K562 (cell line): ENCODE data around the gene TXN2. TPM values are rescaled to one million over a fixed set of nuclear protein-coding genes. Genes with fewer than 3 reads are reported as not detected.

ENCODE experiments used
- ATAC-seq: fragments of 200-7000 bp; cut with Tn5 transposase; 3 replicates; pipeline ENCODE4 v1.9.1; 2020; ENCODE audit warnings: moderate library complexity
- BruUV-seq: library from RNA; stranded (reverse); fragments of 400-500 nt; replicated peaks from 2 replicates; lab custom pipeline; 2021; lab: Mats Ljungman, UMichigan
- CTCF ChIA-PET: fragments of 300-600 bp; formaldehyde crosslinking; extraction: SDS; loops from one replicate; lab custom pipeline; 2021; ENCODE audit warnings: low intra/inter-chr PET ratio; lab: Yijun Ruan, JAX
- POLR2A ChIA-PET: fragments of 300-600, 350-650 bp; sonication (Branson Sonifier 250); formaldehyde crosslinking; extraction: SDS; loops from one replicate; lab custom pipeline; 2021; ENCODE audit warnings: antibody characterized with exemption, inconsistent platforms; lab: Yijun Ruan, JAX
- DNase-seq, 4 experiments: peaks; one replicate each; pipeline versions ENCODE4 v3.0.0 to v3.0.0-alpha.2; 2011 to 2018; ENCODE audit warnings: low spot score in 3 of 4, mixed read lengths in 3 of 4; ENCODE audit errors: extremely low read depth in 1 of 4
- FAIRE-seq: peaks from 2 replicates; lab custom pipeline; 2011; peaks lifted over from hg19 to GRCh38; lab: Jason Lieb, UNC
- H2AFZ ChIP-seq: 2 replicates; pipeline ENCODE4 v1.6.0; 2011; ENCODE audit warnings: low read depth, low read length, control low read depth, inconsistent platforms
- H3K27ac ChIP-seq: fragments of 200-600 bp; 3 replicates; pipeline ENCODE4 v1.8.0; 2011; ENCODE audit warnings: low read depth, mild to moderate bottlenecking, control low read depth, inconsistent platforms, low read length, moderate library complexity, mixed read lengths; ENCODE audit errors: extremely low read depth
- H3K27me3 ChIP-seq, 2 experiments: fragments of 300-600 bp in 1 of 2; 2 replicates in 1 of 2; 3 replicates in 1 of 2; pipeline versions ENCODE4 v1.6.0 to v1.8.0; 2011; ENCODE audit warnings: inconsistent platforms in 2 of 2, low read length in 2 of 2, mild to moderate bottlenecking in 1 of 2, mixed read lengths in 1 of 2, moderate library complexity in 1 of 2; ENCODE audit not compliant: control insufficient read depth in 2 of 2, insufficient read depth in 2 of 2
- H3K36me3 ChIP-seq: fragments of 300-600 bp; 3 replicates; pipeline ENCODE4 v1.8.0; 2011; ENCODE audit warnings: mild to moderate bottlenecking, low read length, inconsistent platforms; ENCODE audit not compliant: control insufficient read depth, insufficient read depth
- H3K4me1 ChIP-seq, 2 experiments: fragments of 200-600 bp in 1 of 2; replicated peaks in 1 of 2; 2 replicates in 1 of 2; 3 replicates in 1 of 2; pipeline versions ENCODE4 v1.5.1 to v1.8.0; 2011; ENCODE audit warnings: inconsistent platforms in 2 of 2, low read length in 2 of 2, mild to moderate bottlenecking in 1 of 2, mixed read lengths in 1 of 2, moderate library complexity in 1 of 2; ENCODE audit not compliant: control insufficient read depth in 2 of 2, insufficient read depth in 2 of 2
- H3K4me2 ChIP-seq: 2 replicates; pipeline ENCODE4 v1.6.1; 2011; ENCODE audit warnings: low read length, control low read depth, inconsistent platforms, mixed read lengths; ENCODE audit not compliant: insufficient read depth
- H3K4me3 ChIP-seq: fragments of 200-600 bp; sonication (generic), shearing (Covaris generic); 2 replicates; pipeline ENCODE4 v1.5.1; 2016; ENCODE audit warnings: control low read depth, inconsistent platforms
- H3K79me2 ChIP-seq: fragments of 200-600 bp; 3 replicates; pipeline ENCODE4 v1.8.0; 2011; ENCODE audit warnings: low read length, inconsistent platforms; ENCODE audit not compliant: control insufficient read depth, insufficient read depth
- H3K9ac ChIP-seq, 2 experiments: 2 replicates each; pipeline versions ENCODE4 v1.6.0 to v1.6.1; 2011; ENCODE audit warnings: low read depth in 2 of 2, low read length in 2 of 2, control low read depth in 1 of 2, inconsistent platforms in 1 of 2, mild to moderate bottlenecking in 1 of 2, mixed read lengths in 1 of 2; ENCODE audit not compliant: insufficient read depth in 1 of 2
- H3K9me1 ChIP-seq: one replicate; pipeline ENCODE4 v1.6.0; 2011; ENCODE audit warnings: inconsistent platforms, mild to moderate bottlenecking, low read length, moderate library complexity; ENCODE audit not compliant: control insufficient read depth, insufficient read depth
- H3K9me3 ChIP-seq: replicated peaks from 2 replicates; pipeline ENCODE4 v1.5.1; 2011; ENCODE audit warnings: low read depth, low read length, inconsistent platforms; ENCODE audit not compliant: control insufficient read depth, insufficient read depth
- H4K20me1 ChIP-seq: replicated peaks from 2 replicates; pipeline ENCODE4 v1.6.1; 2011; ENCODE audit warnings: low read length, inconsistent platforms, mixed read lengths; ENCODE audit not compliant: control insufficient read depth, insufficient read depth
- MCM3 ChIP-seq: fragments of 450-650 bp; IDR thresholded peaks from 2 replicates; pipeline ENCODE4 v1.6.1; 2016
- POLR2G ChIP-seq: fragments of 200-400 bp; formaldehyde crosslinking; IDR thresholded peaks from 2 replicates; pipeline ENCODE4 v1.6.1; 2017; ENCODE audit warnings: low read depth, mild to moderate bottlenecking, antibody characterized with exemption, low read length, moderate library complexity
- PPARD ChIP-seq: fragments of 250-450 bp; sonication (Bioruptor Pico); IDR thresholded peaks from 2 replicates; pipeline ENCODE4 v1.8.0; 2022; ENCODE audit warnings: inconsistent platforms, mild to moderate bottlenecking, moderate library complexity
- RBM17 ChIP-seq: fragments of 200-400 bp; formaldehyde crosslinking; IDR thresholded peaks from 2 replicates; pipeline ENCODE4 v1.6.1; 2017; ENCODE audit warnings: low read depth, mild to moderate bottlenecking, low read length, borderline replicate concordance
- SOX6 ChIP-seq: fragments of 450-650 bp; IDR thresholded peaks from 2 replicates; pipeline ENCODE4 v1.6.1; 2014; ENCODE audit warnings: mild to moderate bottlenecking
- TARDBP ChIP-seq: fragments of 450-650 bp; IDR thresholded peaks from 2 replicates; pipeline ENCODE4 v1.6.1; 2016
- TEAD4 ChIP-seq, 2 experiments: sonication (generic) in 1 of 2; formaldehyde crosslinking in 1 of 2; IDR thresholded peaks; 2 replicates each; pipeline versions ENCODE4 v1.6.1 to v1.8.0; 2012 to 2022; ENCODE audit warnings: borderline replicate concordance in 1 of 2, inconsistent platforms in 1 of 2, low read length in 1 of 2, mild to moderate bottlenecking in 1 of 2, missing genetic modification reagents in 1 of 2
- U2AF1 ChIP-seq: fragments of 200-400 bp; formaldehyde crosslinking; optimal IDR thresholded peaks from 2 replicates; pipeline ENCODE3; 2017; ENCODE audit warnings: mild to moderate bottlenecking, low read depth, low read length, moderate library complexity
- ZC3H11A ChIP-seq: IDR thresholded peaks from 2 replicates; pipeline ENCODE4 v1.6.1; 2012; ENCODE audit warnings: low read depth, low read length, improper control_type of control experiment
- ZNF384 ChIP-seq: IDR thresholded peaks from 2 replicates; pipeline ENCODE4 v1.6.1; 2012; ENCODE audit warnings: low read depth, low read length, improper control_type of control experiment
- WGBS: fragments of 100-300 bp; shearing (Covaris generic); methylation state at CpG from one replicate; pipeline ENCODE4 v1.1.6; 2016; ENCODE audit warnings: low coverage, mixed read lengths; ENCODE audit not compliant: insufficient coverage; ENCODE audit errors: missing lambda C conversion rate; 5-methylcytosine and 5-hydroxymethylcytosine counted together
- in situ Hi-C: fragments of 300-500 bp; cut with MboI; formaldehyde crosslinking; loops from 4 replicates; pipeline ENCODE4 v1.15.0; 2018; ENCODE audit warnings: inconsistent platforms, mixed read lengths
- intact Hi-C: fragments of 100-400 bp; cut with micrococcal nuclease; formaldehyde crosslinking; loops from 2 replicates; pipeline ENCODE4 v1.14.2; 2022
- polyA plus RNA-seq, 8 experiments: library from polyadenylated mRNA; depleted of rRNA in 4 of 8; stranded (reverse) in 5 of 8; unstranded in 3 of 8; fragments of >200 nt; fragmentation: Nextera tagmentation in 2 of 8; fragmentation: Illumina TruSeq in 1 of 8; extraction: Ambion mirVana in 2 of 8; extraction: Trizol in 1 of 8; gene quantifications; 2 replicates each; pipeline versions ENCODE4 v1.2.1 to v1.2.3, GENCODE V29; 2011 to 2014; ENCODE audit warnings: inconsistent platforms in 1 of 8, missing spikeins in 1 of 8
- total RNA-seq, 7 experiments: library from RNA; depleted of rRNA in 6 of 7; stranded (reverse); fragments of >200 nt in 6 of 7; fragmentation: Illumina TruSeq in 2 of 7; extraction: Trizol in 2 of 7; gene quantifications; 2 replicates each; pipeline versions ENCODE4 v1.2.1 to v1.2.3, GENCODE V29; 2011 to 2021; ENCODE audit warnings: low replicate concordance in 1 of 7
- TF ChIP-seq, protein P1 (sequence below): sonication (generic); formaldehyde crosslinking; IDR thresholded peaks from 2 replicates; pipeline ENCODE4 v1.9.0; 2022; ENCODE audit warnings: mild to moderate bottlenecking, missing genetic modification reagents
- TF ChIP-seq, protein P2 (sequence below): fragments of 250-450 bp; sonication (Bioruptor Pico); IDR thresholded peaks from 2 replicates; pipeline ENCODE4 v1.4.0; 2020; ENCODE audit warnings: borderline replicate concordance

Gene TXN2
- total and polyA plus RNA-seq, 9 of the 15 experiments (the other 6 are each of a cell fraction or from before 2014, with no cell fraction given): 48.5 to 399 (median 118) TPM

DNA sequence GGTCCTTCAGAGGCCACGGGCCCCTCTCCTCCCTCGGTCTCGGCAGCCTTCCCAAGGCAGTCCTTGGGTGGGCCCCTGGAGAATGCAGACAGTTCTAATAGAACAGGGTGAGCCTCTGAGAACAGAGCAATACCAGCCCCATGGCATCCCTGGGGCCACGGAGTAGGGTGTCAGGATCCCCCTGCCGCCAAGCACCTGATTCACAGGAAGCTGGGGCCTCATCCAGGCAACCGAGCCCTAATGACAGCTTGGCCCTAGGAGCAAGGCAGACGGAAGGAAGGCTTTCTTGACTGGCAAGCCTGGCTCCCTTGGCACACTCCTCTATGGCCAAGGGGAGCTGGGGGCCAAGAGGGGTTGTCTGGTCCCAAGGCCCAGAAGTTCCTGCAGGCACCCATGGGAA, 15.2 kb downstream of the TXN2 start:
- CTCF ChIA-PET: no interaction called here

DNA sequence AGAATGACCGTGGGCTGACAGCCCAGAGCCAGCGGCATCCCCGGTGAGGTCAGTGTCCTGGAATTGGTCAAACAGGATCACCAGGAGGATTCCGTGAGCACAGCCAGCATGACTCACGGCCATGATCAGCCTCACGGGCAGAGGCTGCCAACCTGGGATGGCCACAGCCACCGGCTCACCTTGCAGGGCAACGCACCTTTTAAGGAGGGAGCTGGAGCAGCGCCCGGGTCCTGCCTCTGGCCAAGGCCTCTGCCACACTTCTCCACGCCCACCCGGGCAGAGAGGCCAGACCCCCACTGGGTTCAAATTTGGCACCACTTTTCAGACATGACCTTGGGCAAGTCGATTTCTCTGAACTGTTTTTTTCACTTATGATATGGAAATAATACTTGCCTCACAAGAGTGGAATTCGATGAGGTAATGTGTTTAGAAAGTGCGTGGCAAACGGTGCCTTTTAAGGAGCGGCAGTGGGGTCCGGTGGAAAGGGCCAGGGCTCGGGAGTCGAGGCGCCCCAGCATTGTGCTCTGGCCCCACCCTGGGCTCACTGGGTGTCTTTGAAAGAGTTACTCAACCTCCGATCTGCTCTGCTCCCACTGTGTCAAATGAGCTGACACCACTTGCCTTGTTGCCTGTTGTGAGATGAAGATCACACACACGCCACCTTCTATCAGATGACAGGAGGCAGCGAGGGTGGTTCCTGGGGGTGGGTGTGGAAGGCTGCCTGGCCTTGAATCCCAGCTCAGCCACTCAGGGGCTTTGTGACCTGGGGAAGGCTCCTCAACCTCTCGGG, 16.0 kb downstream of the TXN2 start:
- H3K79me2 ChIP-seq: no peaks in the 10 kb centered on the region; the same call in 2 of the 3 replicates
- in situ Hi-C loops (loop anchor here (5.0 kb wide), 1 partner anchor 168 kb away; no protein-coding TSS in a partner anchor), intact Hi-C loops (loop anchor here (5.0 kb wide), 1 partner anchor 98 kb away; no protein-coding TSS in a partner anchor)
- peak overlapping the region in 1 of 2 experiments; percentile 45; a peak in 2 of 4 replicates for H3K9ac ChIP-seq
- no peak overlapping the region for H3K4me3 ChIP-seq
- H3K27me3 ChIP-seq: no peaks in the 10 kb centered on the region
- no peak for ATAC-seq
- H3K36me3 ChIP-seq: peaks cover 29% of the 10 kb centered on the region; the same call in 2 of the 3 replicates
- H3K4me2 ChIP-seq: no peak overlapping the region
- no peak overlapping the region for H2AFZ ChIP-seq
- 0 out of 2 replicates have a peak, but pooled peaks cover 3% of the 10 kb centered on the region for H4K20me1 ChIP-seq
- H3K4me1 ChIP-seq: peaks cover 23 to 40% of the 10 kb centered on the region in 2 experiments
- no peaks in the 10 kb centered on the region for H3K9me1 ChIP-seq
- DNase-seq: no peak
- no TSS peak for BruUV-seq
- no peak for FAIRE-seq
- POLR2A ChIA-PET: interaction anchor here (1.3 to 1.7 kb wide), 2 partner anchors 12 to 1192 kb away, joined by 3 to 4 read pairs; no protein-coding TSS in a partner anchor
- CTCF ChIA-PET: no interaction called here
- no peaks in the 10 kb centered on the region for H3K9me3 ChIP-seq
- WGBS: 76% methylated on average over 18 of the region's 25 CpGs
- no peak overlapping the region for H3K27ac ChIP-seq
- TF ChIP-seq, protein P1, sequence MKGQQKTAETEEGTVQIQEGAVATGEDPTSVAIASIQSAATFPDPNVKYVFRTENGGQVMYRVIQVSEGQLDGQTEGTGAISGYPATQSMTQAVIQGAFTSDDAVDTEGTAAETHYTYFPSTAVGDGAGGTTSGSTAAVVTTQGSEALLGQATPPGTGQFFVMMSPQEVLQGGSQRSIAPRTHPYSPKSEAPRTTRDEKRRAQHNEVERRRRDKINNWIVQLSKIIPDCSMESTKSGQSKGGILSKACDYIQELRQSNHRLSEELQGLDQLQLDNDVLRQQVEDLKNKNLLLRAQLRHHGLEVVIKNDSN (CRISPR knock-in tag): no peak
- no peak for TF ChIP-seq U2AF1
- no peak for TF ChIP-seq TEAD4 (IDR thresholded peaks at IDR 0.05; ENCODE audit: low read length)
- no peak for TF ChIP-seq TEAD4 (CRISPR knock-in tag; IDR thresholded peaks at IDR 0.05; ENCODE audit: borderline replicate concordance)
- TF ChIP-seq SOX6: no peak
- TF ChIP-seq PPARD (CRISPR knock-in tag): no peak
- no peak for TF ChIP-seq ZC3H11A
- no peak for TF ChIP-seq MCM3
- no peak for TF ChIP-seq ZNF384
- TF ChIP-seq, protein P2, sequence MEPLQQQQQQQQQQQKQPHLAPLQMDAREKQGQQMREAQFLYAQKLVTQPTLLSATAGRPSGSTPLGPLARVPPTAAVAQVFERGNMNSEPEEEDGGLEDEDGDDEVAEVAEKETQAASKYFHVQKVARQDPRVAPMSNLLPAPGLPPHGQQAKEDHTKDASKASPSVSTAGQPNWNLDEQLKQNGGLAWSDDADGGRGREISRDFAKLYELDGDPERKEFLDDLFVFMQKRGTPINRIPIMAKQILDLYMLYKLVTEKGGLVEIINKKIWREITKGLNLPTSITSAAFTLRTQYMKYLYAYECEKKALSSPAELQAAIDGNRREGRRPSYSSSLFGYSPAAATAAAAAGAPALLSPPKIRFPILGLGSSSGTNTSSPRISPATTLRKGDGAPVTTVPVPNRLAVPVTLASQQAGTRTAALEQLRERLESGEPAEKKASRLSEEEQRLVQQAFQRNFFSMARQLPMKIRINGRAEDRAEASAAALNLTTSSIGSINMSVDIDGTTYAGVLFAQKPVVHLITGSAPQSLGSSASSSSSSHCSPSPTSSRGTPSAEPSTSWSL (CRISPR knock-in tag): no peak
- TF ChIP-seq TARDBP: no peak

More for the DNA sequence above, 15.2 kb downstream of the TXN2 start:
- H4K20me1 ChIP-seq: 0 out of 2 replicates have a peak, but pooled peaks cover 3% of the 10 kb centered on the region
- POLR2A ChIA-PET: interaction anchor here (0.6 to 1.7 kb wide), 3 partner anchors 13 to 1191 kb away, joined by 3 to 4 read pairs (median 3); no protein-coding TSS in a partner anchor
- WGBS: 60% methylated on average over 1 of the region's 7 CpGs
- H3K36me3 ChIP-seq: peaks cover 38% of the 10 kb centered on the region; the same call in 2 of the 3 replicates
- peak overlapping the region in 1 of 2 experiments; percentile 45; a peak in 2 of 4 replicates for H3K9ac ChIP-seq
- no TSS peak for BruUV-seq
- ATAC-seq (no peak), DNase-seq (no peak), FAIRE-seq (no peak)
- peaks cover 25 to 40% of the 10 kb centered on the region in 2 experiments for H3K4me1 ChIP-seq
- no peaks in the 10 kb centered on the region for H3K27me3 ChIP-seq
- no peaks in the 10 kb centered on the region; the same call in 2 of the 3 replicates for H3K79me2 ChIP-seq
- no peak overlapping the region for H2AFZ ChIP-seq
- TF ChIP-seq RBM17 (no peak), POLR2G (peak; percentile 57)
- no peak overlapping the region for H3K27ac ChIP-seq
- intact Hi-C loops (loop anchor here (5.0 kb wide), 1 partner anchor 99 kb away; no protein-coding TSS in a partner anchor), in situ Hi-C loops (loop anchor here (5.0 kb wide), 1 partner anchor 169 kb away; no protein-coding TSS in a partner anchor)
- no peak overlapping the region for H3K4me2 ChIP-seq
- H3K9me1 ChIP-seq: no peaks in the 10 kb centered on the region
- no peaks in the 10 kb centered on the region for H3K9me3 ChIP-seq
- no peak overlapping the region for H3K4me3 ChIP-seq
